OCI-LY1 (cell line): ENCODE measurements around the gene WDR55.
"Not testable (repeated sequence)": the region's sequence is repeated elsewhere in the genome, so short reads cannot be mapped to it uniquely, and the experiment has no call there.

ENCODE experiments used
- H2AFZ ChIP-seq: fragments of 200-600 bp; sonication (generic), shearing (Covaris generic); 2 replicates; pipeline ENCODE4 v1.6.0; 2014; ENCODE audit warnings: antibody characterized with exemption, mild to moderate bottlenecking, low read length
- H3F3A ChIP-seq: fragments of 200-600 bp; sonication (generic), shearing (Covaris generic); 2 replicates; pipeline ENCODE4 v1.6.0; 2014; ENCODE audit warnings: mild to moderate bottlenecking, antibody characterized with exemption, low read length, moderate library complexity; ENCODE audit not compliant: insufficient read depth
- H3K27ac ChIP-seq: fragments of 200-600 bp; sonication (generic); 2 replicates; pipeline ENCODE4 v1.5.1; 2014; ENCODE audit warnings: low read length, mixed run types, mild to moderate bottlenecking, low read depth; ENCODE audit not compliant: poor library complexity, severe bottlenecking
- H3K27me3 ChIP-seq: fragments of 200-600 bp; sonication (generic); 2 replicates; pipeline ENCODE4 v1.6.0; 2014; ENCODE audit warnings: antibody characterized with exemption, mild to moderate bottlenecking, low read length, moderate library complexity; ENCODE audit not compliant: insufficient read depth
- H3K36me3 ChIP-seq: fragments of 200-600 bp; sonication (generic); 2 replicates; pipeline ENCODE4 v1.6.1; 2014; ENCODE audit warnings: mild to moderate bottlenecking, antibody characterized with exemption, low read length, moderate library complexity, mixed read lengths; ENCODE audit not compliant: insufficient read depth
- H3K4me1 ChIP-seq: fragments of 200-600 bp; sonication (generic); 2 replicates; pipeline ENCODE4 v1.5.1; 2014; ENCODE audit warnings: mild to moderate bottlenecking, low read length, moderate library complexity; ENCODE audit not compliant: insufficient read depth, severe bottlenecking
- H3K4me2 ChIP-seq: fragments of 200-600 bp; sonication (generic), shearing (Covaris generic); 2 replicates; pipeline ENCODE4 v1.6.1; 2014; ENCODE audit warnings: low read length
- H3K4me3 ChIP-seq: fragments of 200-600 bp; sonication (generic); 2 replicates; pipeline ENCODE4 v1.5.1; 2014; ENCODE audit warnings: low read length, low read depth, mild to moderate bottlenecking, mixed read lengths; ENCODE audit not compliant: poor library complexity, severe bottlenecking
- H3K79me2 ChIP-seq: fragments of 200-600 bp; shearing (Covaris generic); 2 replicates; pipeline ENCODE4 v1.6.1; 2016; ENCODE audit warnings: mixed run types, low read length, mixed read lengths; ENCODE audit not compliant: insufficient read depth
- H3K9ac ChIP-seq: fragments of 200-600 bp; sonication (generic), shearing (Covaris generic); 2 replicates; pipeline ENCODE4 v1.6.1; 2014; ENCODE audit warnings: mild to moderate bottlenecking, low read length, mixed read lengths
- H3K9me2 ChIP-seq: fragments of 200-600 bp; sonication (generic), shearing (Covaris generic); 2 replicates; pipeline ENCODE4 v1.6.1; 2014; ENCODE audit warnings: low read depth, mild to moderate bottlenecking, low read length, mixed read lengths
- H3K9me3 ChIP-seq: fragments of 200-600 bp; shearing (Covaris generic); 2 replicates; pipeline ENCODE4 v1.6.1; 2014; ENCODE audit warnings: low read length, mixed read lengths
- H4K20me1 ChIP-seq: fragments of 200-600 bp; sonication (generic), shearing (Covaris generic); 2 replicates; pipeline ENCODE4 v1.6.0; 2016; ENCODE audit warnings: mild to moderate bottlenecking, low read length; ENCODE audit not compliant: insufficient read depth
- EZH2 ChIP-seq: fragments of 200-600 bp; sonication (generic), shearing (Covaris generic); IDR thresholded peaks from 2 replicates; pipeline ENCODE4 v1.8.0; 2017; ENCODE audit warnings: borderline replicate concordance, mixed run types, mild to moderate bottlenecking, antibody characterized with exemption, low read length, moderate library complexity, mixed read lengths
- TF ChIP-seq, protein P1 (sequence below): fragments of 200-600 bp; sonication (generic), shearing (Covaris generic); IDR thresholded peaks from 2 replicates; pipeline ENCODE4 v1.5.1; 2017; ENCODE audit warnings: mild to moderate bottlenecking, antibody characterized with exemption, low read length, moderate library complexity, mixed read lengths

Gene WDR55

DNA sequence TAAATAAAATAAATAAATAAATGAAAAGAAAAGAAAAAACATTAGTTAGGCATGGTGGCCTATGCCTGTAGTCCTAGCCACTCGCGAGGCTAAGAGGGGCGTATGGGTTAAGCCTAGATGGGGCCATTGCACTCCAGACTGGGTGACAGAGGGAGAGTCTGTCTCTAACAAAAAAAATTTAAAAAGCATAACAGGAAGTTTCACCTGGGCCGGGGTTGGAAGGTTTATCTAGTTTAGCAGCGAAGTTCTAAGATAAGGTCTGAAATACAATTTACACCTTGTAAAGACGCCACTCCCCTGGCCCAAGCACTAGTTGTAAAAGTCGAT is 53.5 kb downstream of the WDR55 start:
- H3K9ac ChIP-seq = no peak overlapping the region
- H3K79me2 ChIP-seq = no peaks in the 10 kb centered on the region
- H3K4me2 ChIP-seq = no peak overlapping the region
- no peaks in the 10 kb centered on the region for H3K4me1 ChIP-seq
- TF ChIP-seq, protein P1, sequence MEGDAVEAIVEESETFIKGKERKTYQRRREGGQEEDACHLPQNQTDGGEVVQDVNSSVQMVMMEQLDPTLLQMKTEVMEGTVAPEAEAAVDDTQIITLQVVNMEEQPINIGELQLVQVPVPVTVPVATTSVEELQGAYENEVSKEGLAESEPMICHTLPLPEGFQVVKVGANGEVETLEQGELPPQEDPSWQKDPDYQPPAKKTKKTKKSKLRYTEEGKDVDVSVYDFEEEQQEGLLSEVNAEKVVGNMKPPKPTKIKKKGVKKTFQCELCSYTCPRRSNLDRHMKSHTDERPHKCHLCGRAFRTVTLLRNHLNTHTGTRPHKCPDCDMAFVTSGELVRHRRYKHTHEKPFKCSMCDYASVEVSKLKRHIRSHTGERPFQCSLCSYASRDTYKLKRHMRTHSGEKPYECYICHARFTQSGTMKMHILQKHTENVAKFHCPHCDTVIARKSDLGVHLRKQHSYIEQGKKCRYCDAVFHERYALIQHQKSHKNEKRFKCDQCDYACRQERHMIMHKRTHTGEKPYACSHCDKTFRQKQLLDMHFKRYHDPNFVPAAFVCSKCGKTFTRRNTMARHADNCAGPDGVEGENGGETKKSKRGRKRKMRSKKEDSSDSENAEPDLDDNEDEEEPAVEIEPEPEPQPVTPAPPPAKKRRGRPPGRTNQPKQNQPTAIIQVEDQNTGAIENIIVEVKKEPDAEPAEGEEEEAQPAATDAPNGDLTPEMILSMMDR = no peak
- no peak for TF ChIP-seq EZH2
- no peaks in the 10 kb centered on the region for H3K9me3 ChIP-seq
- no peaks in the 10 kb centered on the region for H3K27me3 ChIP-seq
- no peaks in the 10 kb centered on the region for H3K9me2 ChIP-seq
- no peak overlapping the region for H3K27ac ChIP-seq
- H2AFZ ChIP-seq = no peak overlapping the region
- H4K20me1 ChIP-seq = no peaks in the 10 kb centered on the region
- no peaks in the 10 kb centered on the region for H3K36me3 ChIP-seq
- H3K4me3 ChIP-seq = no peak overlapping the region
- H3F3A ChIP-seq = no peaks in the 10 kb centered on the region

DNA sequence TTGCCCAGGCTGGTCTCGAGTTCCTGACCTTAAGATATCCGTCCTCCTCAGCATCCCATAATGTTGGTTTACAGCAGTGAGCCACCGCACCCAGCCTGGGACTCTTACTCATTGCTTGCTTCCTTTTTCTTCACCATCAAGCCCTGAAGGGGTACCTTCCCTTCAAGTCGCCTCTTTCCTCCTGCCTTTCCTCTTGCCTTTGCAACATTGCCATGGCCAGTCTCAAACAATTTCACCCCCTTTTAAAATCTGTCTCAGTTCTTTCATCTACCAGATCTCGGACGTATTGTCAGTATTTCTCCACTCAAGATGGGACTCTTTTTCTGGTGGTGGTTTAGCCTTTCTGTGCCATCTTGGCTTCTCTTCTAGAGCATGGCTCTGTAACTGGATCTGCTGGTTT is 56.0 kb downstream of the WDR55 start:
- not testable (repeated sequence) for H3K79me2 ChIP-seq, H3K9me3 ChIP-seq, H3K4me2 ChIP-seq, H3K27ac ChIP-seq, H3K36me3 ChIP-seq, H3K9me2 ChIP-seq, H3F3A ChIP-seq, H3K27me3 ChIP-seq, H3K4me1 ChIP-seq, H3K4me3 ChIP-seq, H3K9ac ChIP-seq, H2AFZ ChIP-seq, H4K20me1 ChIP-seq

DNA sequence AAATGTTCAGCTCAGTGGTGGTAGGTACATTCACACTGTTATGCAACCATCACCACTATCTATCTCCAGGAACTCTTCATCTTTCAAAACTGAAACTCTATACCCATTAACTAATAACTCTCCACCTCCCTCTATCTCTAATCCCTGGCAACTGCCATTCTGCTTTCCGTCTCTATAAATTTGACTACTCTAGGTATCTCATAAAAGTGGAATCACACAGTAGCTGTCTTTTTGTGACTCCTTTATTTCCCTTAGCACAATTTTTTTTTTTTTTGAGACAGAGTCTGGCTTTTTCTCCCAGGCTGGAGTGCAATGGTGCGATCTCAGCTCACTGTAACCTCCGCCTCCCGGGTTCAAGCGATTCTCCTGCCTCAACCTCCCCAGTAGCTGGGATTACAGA is 56.7 kb downstream of the WDR55 start:
- not testable (repeated sequence) for H3K4me1 ChIP-seq, H2AFZ ChIP-seq, H3K9me3 ChIP-seq, H3K9me2 ChIP-seq, H3F3A ChIP-seq, H3K36me3 ChIP-seq, H3K27ac ChIP-seq, H3K9ac ChIP-seq, H4K20me1 ChIP-seq, H3K79me2 ChIP-seq, H3K4me3 ChIP-seq, H3K4me2 ChIP-seq, H3K27me3 ChIP-seq
